T47D (cell line): ENCODE data around the gene WDR43.

ENCODE experiments used
- DNase-seq, 2 experiments: peaks; one replicate each; pipeline versions ENCODE4 v3.0.0 to v3.0.0-alpha.2; 2011 to 2012; ENCODE audit warnings: low read depth in 1 of 2, low spot score in 1 of 2
- JUND ChIP-seq: IDR thresholded peaks from 2 replicates; pipeline ENCODE4 v1.6.1; 2012; ENCODE audit warnings: low read depth
- in situ Hi-C: cut with HindIII; loops from 2 replicates; pipeline ENCODE4 v1.10.0; 2016; ENCODE audit warnings: low sequenced_read_pairs, low pct_unique_long_range_greater_than_20kb

Gene WDR43

DNA sequence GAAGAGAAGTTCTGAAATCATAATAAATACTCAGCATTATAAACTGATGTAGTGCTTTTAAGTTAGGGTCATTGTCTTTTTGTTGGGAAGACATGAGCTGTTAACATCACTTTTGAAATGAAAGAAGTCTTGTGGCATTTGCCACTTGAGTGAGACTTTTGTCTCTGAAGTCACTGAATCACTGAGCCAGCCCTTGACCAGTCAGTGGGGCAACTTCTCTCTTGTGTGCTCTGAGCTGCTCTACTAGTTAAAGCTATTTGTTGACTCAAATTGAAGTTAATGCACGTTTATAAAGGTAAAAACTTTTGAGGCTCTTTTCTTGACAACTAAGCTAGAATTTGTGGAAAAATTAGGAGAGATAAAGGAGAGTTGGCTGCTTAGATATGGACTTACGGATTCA, 6.7 kb downstream of the WDR43 start:
- in situ Hi-C loops = no loop called here
- TF ChIP-seq JUND = no peak
- DNase-seq = no peak

DNA sequence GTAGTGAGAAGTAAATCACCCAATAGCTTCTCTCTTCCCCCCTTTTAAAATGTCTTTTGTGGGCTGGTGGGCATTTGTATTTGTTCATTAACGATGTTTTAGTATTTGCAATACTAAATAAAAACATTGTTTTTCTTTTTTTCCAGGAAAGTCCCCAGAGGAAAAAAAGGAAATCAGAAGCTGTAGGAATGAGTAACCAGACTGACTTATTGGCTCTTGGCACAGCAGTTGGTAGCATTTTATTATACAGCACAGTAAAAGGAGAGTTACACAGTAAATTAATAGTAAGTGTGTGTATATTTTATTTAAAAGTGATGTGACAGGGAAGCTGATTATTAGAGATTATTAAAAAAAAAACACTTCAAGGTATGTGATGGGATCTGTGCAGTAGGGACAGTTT, 7.4 kb downstream of the WDR43 start:
- TF ChIP-seq JUND = no peak
- DNase-seq = no peak
- in situ Hi-C loops = no loop called here

DNA sequence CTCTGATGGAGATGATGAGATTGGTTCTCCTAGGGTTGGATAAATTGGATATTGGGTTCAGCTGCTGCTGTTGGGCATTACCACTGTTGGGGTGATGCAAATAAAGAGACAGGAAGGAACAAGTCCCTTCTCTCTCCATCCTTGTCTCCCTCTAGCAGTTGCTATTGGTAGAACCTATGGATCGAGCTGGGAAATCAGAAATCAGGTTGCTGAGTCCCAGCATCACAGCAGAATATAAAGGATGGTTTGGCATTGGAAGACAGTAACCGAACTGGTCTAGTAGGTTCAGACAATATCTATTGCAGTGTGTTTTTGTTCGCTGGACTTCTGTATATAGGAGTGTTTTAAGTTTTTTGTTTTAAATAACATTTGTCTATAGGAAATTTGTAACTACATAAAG, 8.1 kb downstream of the WDR43 start:
- in situ Hi-C loops = no loop called here
- DNase-seq = no peak
- TF ChIP-seq JUND = no peak

DNA sequence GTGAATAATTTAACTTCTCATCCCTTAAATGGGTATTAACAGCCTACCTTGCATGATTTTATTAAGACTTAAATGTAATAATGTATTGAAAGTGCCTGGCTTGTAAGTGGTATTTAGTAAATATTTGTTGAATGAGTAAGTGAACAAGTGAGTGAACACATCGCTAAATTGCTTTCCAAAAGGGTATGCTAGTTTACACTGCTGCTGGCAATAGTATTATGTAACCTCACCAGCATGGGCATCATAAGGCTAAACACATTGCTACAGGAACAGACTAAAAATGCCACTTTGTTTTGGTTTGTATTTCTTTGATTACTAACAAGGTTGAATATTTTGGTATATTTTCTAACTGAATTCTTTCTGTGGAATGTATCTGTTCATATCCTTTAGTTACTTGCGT, 9.8 kb downstream of the WDR43 start:
- no peak for DNase-seq
- in situ Hi-C loops = no loop called here
- TF ChIP-seq JUND = no peak

DNA sequence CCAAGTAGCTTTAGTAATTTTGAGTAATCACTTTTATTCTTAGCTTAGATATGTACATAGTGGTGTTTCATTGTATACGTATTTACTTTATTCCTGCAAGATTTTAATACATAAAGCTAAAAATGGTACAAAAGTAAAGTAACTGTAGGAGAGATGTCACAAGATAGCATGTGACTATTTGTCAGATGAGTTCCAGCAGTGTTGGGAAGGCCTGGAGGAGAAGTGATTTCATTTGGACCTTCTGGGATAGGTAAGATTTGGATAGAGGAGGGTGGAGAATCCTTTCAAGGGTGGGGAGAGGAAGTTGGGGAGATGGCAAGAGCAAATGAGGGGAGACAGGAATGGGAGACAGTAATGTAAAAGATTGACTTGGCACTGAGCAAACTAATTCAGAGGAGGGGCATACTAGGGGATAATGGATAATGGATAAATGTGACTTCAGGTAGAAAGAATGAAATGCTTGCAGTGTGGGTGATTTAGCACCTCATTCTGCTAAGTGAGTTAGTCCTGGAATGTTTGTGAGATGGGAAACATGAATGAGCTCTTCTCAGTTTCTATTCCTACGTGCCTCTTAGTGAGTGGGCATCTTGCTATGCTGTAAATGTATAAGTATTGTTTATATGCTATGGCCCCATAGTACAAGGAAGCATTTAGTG, 10.5 kb downstream of the WDR43 start:
- DNase-seq = no peak
- in situ Hi-C loops = no loop called here
- TF ChIP-seq JUND = no peak

DNA sequence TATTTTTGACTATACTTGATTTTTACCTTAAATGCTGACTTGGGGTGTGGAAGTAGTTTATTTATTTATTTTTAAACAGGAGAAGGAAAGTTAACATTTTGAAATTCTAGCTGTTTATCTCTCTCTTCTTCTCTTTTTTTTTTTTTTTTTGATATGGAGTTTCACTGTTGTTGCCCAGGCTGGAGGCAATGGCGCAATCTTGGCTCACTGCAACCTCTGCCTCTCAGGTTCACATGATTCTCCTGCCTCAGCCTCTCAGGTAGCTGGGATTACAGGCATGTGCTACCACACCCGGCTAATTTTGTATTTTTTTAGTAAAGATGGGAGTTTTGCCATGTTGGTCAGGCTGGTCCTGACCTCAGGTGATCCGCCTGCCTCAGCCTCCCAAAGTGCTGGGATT, 11.1 kb downstream of the WDR43 start:
- TF ChIP-seq JUND = no peak
- in situ Hi-C loops = no loop called here
- no peak for DNase-seq

DNA sequence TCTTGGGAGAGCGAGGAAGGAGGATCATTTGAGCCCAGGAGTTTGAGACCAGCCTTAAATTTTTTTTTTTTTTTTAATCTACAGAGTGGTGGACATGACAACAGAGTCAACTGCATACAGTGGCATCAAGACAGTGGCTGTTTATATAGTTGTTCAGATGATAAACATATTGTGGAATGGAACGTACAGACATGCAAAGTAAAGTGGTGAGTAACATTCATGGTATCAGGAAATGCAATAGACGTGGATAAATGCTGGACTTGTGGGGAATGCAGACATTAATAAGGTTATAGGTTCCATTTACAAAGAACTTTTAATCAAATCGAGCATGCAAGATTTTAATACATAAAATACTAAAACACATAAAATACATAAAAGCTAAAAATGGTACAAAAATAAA, 11.9 kb downstream of the WDR43 start:
- in situ Hi-C loops = no loop called here
- TF ChIP-seq JUND = no peak
- no peak for DNase-seq

DNA sequence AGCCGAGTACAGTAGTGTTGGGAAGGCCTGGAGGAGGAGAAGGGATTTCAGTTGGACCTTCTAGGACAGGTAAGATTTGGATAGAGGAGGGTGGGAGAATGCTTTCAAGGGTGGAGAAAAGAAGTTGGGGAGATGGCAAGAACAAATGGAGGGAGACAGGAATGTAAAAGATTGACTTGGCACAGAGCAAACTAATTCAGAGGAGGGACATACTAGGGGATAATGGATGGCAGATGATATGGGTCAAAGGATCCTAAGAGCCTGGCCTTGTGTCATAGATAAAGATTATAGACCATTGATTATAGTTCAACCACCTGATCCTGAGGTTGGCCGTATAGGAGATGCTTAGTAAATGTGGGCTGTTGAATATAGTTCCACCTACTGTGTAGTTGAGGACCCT, 12.4 kb downstream of the WDR43 start:
- TF ChIP-seq JUND = no peak
- DNase-seq = no peak
- in situ Hi-C loops = no loop called here

DNA sequence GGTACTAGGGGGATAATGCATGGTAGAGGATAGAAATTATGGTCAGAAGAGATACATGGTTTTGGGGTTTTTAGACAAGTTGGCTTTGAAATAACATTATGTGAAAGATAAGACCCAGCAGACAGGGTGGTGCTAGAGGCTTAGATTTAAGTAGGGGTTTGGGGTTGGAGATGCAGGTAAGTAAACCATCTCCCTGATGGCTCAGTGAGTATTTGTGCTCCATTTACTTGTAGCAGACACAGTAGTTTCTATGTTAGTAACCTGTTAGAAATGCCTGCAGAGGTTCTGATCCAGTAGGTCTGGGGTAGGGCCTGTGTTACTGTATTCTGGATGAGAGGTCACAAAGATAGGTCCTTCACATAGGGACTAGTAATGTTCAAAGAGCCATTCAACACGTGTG, 13.7 kb downstream of the WDR43 start:
- in situ Hi-C loops = no loop called here
- DNase-seq = no peak
- no peak for TF ChIP-seq JUND

DNA sequence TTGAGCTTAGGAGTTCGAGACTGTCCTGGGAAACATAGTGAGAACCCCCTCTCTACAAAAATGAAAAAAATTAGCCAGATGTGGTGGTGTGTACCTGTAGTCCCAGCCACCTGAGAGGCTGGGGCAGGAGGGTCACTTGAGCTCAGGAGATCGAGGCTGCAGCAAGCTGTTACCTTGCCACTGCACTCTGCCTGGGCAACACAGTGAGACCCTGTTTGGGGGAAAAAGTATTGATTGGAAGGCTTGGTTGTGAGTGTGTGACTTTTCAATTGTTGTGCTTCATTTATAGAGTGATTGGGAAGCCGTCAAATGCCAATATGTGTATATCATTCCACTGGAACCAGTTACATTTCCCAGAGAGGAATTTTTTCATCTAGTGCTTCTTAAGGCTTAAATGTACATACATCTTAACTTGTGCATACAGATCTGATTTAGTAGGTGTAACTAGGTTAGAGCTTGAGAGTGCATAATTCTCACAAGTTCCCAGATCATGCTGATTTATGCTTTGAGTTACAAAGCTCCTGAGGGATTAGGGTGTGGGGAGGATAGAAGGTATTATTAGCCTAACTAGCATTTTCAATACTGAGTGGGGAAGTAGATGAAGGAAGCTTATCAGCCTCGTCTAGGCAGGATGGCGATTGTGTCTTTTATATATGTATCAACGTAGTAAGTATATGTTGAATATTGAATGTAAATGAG, 15.3 kb downstream of the WDR43 start:
- no peak for DNase-seq
- in situ Hi-C loops = no loop called here
- no peak for TF ChIP-seq JUND

DNA sequence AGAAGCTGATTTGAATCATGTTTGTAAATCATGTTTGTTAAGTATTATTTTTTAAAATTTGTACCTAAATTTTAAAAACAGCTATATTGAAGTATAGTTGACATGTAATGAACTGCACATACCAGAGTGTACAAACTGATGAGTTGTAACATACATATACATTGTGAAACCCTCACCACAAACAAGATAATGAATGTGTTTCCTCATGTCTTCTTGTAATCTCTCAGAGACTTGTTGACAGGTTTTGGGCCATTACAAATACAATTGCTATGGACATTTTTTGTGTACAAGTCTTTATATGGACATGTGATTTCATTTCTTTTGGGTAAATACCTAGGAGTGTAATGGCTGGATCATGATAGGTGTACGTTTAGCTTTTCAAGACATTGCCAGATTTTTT, 21.5 kb downstream of the WDR43 start:
- in situ Hi-C loops = no loop called here
- no peak for TF ChIP-seq JUND
- no peak for DNase-seq

DNA sequence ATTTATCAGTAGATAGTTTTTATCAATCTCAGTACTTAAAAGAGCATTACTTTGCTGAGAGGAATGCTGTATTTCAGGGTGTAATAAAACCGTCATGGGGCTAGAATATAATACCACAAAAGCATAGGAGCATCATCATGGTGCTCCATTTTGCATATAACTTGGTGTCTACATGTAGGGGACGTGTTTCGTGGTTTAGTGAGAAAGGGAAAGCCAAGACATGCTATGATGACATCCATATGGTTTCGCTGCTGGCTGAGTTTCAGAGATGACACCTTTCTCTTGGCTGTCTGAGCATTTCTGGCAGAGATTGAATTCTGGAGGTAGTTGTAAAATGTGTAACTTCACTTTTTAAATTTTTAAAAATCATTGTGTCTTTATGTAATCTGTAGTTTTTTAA, 32.4 kb downstream of the WDR43 start:
- in situ Hi-C loops = no loop called here
- TF ChIP-seq JUND = no peak
- DNase-seq = no peak

DNA sequence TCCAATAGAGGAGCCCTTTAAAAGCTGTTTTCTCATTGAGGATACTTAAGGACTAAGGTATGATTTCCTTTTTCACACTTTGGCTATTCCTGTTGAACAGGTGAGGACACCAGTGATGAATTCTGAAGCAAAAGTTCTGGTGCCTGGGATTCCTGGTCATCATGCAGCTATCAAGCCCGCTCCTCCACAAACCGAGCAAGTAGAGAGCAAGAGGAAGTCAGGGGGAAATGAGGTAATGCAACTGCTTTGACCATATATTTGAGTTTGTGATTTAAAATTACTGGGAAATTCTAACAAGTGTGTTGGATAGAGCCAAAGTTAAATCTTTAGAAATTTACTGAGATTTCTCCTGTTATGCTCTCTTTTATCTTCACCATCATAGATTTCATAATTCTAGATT, 33.0 kb downstream of the WDR43 start:
- in situ Hi-C loops = no loop called here
- DNase-seq = no peak
- no peak for TF ChIP-seq JUND

DNA sequence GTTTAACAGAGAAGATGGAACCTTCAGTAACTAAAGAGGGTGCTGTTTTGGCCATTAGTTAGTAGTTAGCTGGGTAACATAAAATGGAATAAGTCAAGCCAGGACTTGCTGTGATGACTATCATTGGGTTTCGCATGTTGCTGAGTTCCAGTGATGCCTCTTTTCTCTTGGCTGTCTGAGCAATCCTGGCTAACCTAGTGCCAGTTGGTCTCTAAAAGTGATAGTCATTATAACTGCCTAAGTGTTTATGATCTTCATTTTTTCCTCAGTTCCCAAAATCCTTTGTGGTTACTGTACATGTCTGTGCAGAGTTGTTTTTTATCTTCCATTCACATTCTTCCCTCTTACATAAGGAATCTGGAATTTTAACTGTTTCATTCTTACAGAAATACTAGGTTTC, 33.4 kb downstream of the WDR43 start:
- no peak for DNase-seq
- in situ Hi-C loops = no loop called here
- TF ChIP-seq JUND = no peak
